GM19099 (cell line): ENCODE results near the gene PSMB7.

Experiments
- POLR2A ChIP-seq: IDR thresholded peaks from 3 replicates; pipeline ENCODE4 v1.6.1; 2011; ENCODE audit warnings: low read depth; ENCODE audit not compliant: insufficient read length; ENCODE audit errors: extremely low read depth

PSMB7 gene

DNA sequence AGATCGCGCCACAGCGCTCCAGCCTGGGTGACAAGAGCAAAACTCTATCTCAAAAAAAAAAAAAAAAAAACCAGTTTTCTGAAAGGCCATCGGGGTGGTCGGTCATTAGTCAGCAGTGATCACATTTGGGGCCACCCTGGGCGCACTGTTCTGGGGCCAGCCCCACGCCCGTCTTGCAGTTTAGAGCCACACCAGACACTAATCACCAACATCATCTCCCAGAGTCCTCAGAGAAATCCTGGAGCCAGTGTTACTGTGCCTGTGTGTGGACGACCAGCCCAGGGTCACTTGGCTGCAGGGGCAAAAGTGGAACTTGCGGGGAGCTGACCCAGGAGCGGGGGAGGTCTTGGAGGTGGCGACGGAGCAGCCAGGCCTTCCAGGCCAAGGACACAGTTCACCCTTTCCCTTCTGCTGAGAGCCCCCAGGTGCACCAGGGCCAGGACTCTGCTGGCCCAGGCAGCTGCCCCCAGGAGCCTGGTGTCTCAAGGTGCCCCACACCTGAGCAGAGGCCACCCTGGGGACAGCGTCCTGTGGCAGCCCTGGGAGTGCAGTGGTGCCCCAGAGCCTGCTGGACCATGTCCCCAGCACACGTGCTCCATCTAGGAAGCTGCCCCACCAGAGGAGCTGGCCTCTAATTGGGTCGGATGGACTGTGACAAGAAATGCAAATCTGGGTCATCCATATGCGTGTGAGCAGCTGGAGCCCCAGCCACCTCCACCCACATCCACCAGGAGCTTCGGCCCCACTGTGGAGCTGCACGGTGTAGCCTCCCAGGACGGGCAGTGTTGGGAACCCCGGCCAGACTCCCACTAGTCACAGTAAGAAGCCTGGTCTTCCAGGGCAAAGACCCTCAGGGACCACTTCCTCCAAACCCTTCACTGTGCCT is 106.4 kb downstream of the PSMB7 start:
- no peak for TF ChIP-seq POLR2A

DNA sequence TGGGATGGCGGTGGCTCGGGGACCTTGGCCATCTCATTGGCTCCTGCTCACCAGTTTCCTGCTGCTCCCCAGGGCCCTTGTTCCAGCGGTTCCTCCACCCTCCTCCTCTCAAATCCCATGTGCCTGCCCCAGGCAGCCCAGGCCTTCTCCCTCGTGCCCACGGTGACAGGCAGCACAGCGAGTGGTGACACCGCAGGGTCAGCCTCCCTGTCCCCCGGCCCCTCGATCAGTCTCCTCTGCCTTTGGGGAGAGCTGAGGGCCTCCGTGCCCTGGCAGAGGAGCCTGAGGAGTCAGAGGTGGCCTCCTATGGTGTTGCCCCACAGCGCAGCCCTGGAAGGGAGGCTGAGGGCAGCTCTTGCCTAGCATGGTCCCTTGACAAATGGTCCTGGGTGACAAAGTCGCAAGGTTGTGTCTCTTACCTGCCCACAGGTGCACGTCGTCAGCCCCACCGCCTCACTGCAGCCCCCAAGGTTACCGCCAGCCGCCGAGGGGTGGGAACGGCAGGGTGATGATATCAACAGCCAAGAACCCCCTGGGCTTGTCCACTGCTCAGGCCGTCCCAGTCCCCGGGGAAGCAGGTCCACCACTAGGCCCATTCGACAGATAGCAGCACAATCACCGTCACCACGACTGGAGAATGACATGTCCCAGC is 107.7 kb downstream of the PSMB7 start:
- TF ChIP-seq POLR2A, result no peak

DNA sequence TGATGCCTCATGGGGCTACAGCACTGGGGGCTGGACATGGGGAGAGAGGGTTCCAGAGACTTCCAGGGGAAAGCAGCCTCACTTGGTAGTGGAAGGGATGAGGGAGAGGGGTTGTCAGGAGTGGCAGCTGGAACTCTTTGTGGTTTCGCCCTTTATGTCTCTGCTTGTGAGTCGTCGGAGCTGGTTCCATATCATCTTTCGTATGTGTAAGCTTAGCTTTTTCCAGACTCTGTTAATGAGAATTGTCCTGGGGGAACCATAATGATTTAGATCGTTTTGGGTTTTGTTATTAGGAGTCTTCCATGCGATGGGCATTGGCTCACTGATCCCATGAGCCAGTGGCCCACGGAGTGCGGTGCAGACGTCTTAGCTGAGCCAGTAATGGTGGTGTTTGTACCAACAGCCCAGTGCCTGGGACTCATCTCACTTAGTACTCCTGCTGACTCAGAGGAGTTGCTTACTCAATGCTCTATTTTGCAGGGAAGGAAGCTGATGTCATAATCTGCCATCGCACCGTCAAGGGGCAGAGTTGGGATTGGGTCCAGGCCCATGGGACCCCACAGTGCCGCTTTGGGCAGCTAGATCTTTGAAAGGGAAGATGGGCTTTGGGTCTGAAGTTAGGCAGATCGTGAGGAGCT is 109.0 kb downstream of the PSMB7 start:
- no peak for TF ChIP-seq POLR2A

DNA sequence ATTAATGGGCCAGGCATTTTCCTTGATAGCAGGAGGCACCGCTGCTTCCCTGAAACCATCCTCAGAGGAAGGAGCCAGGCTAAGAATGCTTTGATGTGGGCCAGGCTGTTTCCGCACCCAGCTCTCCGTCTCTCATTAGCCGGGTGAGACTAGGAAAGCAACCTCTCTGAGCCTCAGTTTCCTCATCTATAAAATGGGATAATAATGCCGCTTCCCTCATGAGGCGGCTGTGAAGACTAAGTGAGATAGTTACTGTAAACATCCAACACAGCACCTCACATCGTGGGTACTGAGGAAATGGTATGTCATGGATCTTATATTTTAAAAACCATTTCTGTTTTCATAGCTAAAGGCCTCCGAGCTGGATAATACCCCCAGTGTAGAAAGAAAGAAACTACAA is 111.0 kb downstream of the PSMB7 start:
- no peak for TF ChIP-seq POLR2A

DNA sequence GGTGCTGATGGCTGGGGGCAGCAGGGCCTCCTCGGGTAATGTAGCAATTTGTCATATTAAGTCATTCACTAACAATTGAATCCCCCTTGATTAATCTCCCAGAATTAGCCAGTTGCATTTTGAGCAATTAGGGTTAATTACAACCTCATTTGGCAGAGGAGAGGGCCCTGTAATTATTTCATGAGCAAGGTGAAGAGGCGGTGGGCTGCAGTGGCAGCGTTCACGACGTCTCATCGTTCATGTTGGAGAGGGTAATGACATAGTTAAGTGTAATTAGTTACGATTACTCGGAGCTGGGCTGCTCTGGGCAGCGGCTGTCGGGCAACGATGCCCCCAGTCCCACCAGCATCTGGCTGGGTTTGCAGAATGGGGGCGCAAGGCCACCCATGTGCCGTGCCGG is 111.5 kb downstream of the PSMB7 start:
- TF ChIP-seq POLR2A, result no peak
